ENCODE data around the gene M6PR.
A peak's percentile ranks its signal among the peaks of the same experiment; 100 is the strongest.

Gene M6PR

DNA sequence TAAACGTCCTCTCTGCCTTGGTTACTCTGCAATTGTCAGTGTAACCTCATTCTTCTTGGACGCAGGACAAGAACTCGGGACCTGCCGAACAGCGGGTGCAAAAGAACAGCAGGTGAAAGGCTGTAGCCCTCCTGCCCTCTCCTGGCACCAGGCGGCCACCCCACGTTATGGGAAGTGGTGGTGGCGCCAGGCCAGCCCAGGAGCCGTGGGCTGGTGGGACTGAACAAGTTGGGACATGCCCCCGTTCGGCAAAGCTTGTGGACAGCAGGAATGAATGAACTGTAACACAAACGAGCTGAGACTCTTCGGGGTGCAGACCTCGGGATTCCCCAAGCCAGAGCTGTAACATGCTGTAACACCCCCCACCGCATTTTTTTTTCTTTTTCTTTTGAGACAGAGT is 6.6 kb upstream of the M6PR start:
- H3K27ac ChIP-seq = no peak overlapping the region
- H3K4me3 ChIP-seq (ENCODE audit: low read depth, low read length) = no peak overlapping the region
- H3K36me3 ChIP-seq = no peaks in the 10 kb centered on the region; the same call in 1 of the 2 replicates
- TF ChIP-seq, protein P1, sequence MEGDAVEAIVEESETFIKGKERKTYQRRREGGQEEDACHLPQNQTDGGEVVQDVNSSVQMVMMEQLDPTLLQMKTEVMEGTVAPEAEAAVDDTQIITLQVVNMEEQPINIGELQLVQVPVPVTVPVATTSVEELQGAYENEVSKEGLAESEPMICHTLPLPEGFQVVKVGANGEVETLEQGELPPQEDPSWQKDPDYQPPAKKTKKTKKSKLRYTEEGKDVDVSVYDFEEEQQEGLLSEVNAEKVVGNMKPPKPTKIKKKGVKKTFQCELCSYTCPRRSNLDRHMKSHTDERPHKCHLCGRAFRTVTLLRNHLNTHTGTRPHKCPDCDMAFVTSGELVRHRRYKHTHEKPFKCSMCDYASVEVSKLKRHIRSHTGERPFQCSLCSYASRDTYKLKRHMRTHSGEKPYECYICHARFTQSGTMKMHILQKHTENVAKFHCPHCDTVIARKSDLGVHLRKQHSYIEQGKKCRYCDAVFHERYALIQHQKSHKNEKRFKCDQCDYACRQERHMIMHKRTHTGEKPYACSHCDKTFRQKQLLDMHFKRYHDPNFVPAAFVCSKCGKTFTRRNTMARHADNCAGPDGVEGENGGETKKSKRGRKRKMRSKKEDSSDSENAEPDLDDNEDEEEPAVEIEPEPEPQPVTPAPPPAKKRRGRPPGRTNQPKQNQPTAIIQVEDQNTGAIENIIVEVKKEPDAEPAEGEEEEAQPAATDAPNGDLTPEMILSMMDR (IDR thresholded peaks at IDR 0.05; ENCODE audit: low read depth, low read length) = no peak
- DNase-seq = no peak
- no peaks in the 10 kb centered on the region for H3K27me3 ChIP-seq (ENCODE audit: insufficient read depth, low read depth, severe bottlenecking)
- H3K9me3 ChIP-seq (ENCODE audit: severe bottlenecking) = no peaks in the 10 kb centered on the region

DNA sequence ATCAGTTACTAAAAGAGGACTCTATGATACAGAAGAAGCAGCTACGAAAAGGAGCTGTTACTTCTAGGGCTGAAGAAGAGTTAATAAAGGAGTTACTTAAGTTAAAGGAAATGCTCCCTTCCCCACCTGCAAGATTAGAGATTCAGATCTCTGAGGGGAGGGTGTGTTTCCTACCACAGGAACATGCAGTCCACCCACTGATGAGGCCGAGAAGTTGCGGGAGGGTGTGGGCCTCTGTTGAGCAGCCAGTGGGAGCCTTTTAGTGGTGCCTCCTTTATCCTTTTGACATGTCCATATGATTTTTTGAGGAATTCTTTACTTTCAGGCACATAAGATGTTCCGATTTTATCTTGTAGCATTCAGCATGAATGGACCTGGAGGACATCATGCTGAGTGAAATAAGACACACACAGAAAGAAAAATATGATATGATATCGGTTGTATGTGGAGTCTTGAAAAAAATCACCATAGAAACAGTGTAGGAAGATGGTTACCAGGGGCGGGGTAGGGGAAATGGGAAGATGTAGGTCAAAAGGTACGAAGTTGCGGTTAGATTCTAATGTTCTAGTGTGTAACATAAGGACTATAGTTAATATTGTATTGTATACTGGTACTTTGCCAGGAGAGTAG is 4.4 kb upstream of the M6PR start:
- DNase-seq = no peak
- no peaks in the 10 kb centered on the region for H3K27me3 ChIP-seq (ENCODE audit: insufficient read depth, low read depth, severe bottlenecking)
- H3K4me3 ChIP-seq (ENCODE audit: low read depth, low read length) = no peak overlapping the region
- no peaks in the 10 kb centered on the region for H3K9me3 ChIP-seq (ENCODE audit: severe bottlenecking)
- no peaks in the 10 kb centered on the region; the same call in none of the 2 replicates for H3K36me3 ChIP-seq
- no peak overlapping the region for H3K27ac ChIP-seq
- TF ChIP-seq, protein P1 (IDR thresholded peaks at IDR 0.05; ENCODE audit: low read depth, low read length) = no peak

DNA sequence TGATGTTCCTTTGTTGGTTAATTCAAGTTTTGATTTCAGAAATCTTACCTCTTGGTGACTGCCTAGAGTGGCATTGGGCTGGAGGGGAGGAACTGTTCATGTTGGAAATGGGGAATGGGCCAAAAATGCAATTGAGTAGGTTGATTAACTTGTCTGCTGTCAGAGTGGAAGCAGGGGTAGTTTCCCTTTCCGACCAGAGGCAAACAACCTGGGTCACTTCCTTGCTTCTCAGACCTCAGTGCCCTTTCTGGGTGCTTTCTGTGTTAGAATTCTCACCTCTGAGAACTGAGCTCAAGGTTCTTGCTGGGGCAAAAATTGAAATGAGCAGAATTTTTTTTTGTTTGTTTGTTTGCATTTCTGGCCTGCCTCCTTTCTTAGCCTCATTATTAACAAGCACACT is 2.3 kb upstream of the M6PR start:
- H3K4me3 ChIP-seq (ENCODE audit: low read depth, low read length) = no peak overlapping the region
- peaks cover 6% of the 10 kb centered on the region for H3K36me3 ChIP-seq
- H3K27ac ChIP-seq = no peak overlapping the region
- TF ChIP-seq, protein P1 (IDR thresholded peaks at IDR 0.05; ENCODE audit: low read depth, low read length) = no peak
- DNase-seq = no peak
- no peaks in the 10 kb centered on the region for H3K27me3 ChIP-seq (ENCODE audit: insufficient read depth, low read depth, severe bottlenecking)
- H3K9me3 ChIP-seq (ENCODE audit: severe bottlenecking) = no peaks in the 10 kb centered on the region

DNA sequence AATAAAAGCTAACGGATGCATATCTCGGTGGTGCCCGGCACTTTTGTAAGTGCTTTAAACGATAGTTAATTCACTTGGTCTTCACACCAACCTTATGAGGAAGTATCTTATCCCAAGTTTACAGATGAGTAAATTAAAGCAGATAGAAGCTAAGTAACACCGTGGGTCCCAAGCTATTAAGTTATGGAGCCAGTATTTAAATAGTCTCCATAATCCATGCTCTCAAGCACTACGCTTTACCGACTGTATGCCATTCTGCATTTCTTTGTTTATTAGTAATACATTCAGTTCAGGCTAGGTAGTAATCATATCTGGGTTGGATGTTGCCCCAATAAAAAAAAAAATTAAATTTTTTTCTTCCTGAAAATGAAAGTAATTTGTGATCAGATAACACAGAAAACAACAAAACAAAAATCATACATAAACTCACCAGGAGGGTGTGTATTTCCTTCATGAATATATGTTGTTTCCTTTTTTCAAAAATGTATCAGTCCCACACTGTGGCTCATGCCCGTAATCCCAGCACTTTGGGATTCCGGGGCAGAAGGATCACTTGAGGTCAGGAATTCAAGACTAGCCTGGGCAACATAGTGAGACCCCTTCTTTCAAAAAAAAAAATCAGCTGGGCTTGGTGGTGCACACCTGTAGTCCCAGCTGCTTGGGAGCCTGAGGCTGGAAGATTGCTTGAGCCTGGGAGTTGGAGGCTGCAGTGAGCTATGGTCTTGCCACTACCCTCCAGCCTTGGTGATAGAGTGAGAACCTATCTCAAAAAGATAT is 1.4 kb upstream of the M6PR start:
- peaks cover 12% of the 10 kb centered on the region for H3K36me3 ChIP-seq
- no peaks in the 10 kb centered on the region for H3K9me3 ChIP-seq (ENCODE audit: severe bottlenecking)
- H3K27me3 ChIP-seq (ENCODE audit: insufficient read depth, low read depth, severe bottlenecking) = no peaks in the 10 kb centered on the region
- no peak for DNase-seq
- no peak overlapping the region for H3K27ac ChIP-seq
- H3K4me3 ChIP-seq (ENCODE audit: low read depth, low read length) = peak overlapping the region; percentile 59
- TF ChIP-seq, protein P1 (IDR thresholded peaks at IDR 0.05; ENCODE audit: low read depth, low read length) = no peak

DNA sequence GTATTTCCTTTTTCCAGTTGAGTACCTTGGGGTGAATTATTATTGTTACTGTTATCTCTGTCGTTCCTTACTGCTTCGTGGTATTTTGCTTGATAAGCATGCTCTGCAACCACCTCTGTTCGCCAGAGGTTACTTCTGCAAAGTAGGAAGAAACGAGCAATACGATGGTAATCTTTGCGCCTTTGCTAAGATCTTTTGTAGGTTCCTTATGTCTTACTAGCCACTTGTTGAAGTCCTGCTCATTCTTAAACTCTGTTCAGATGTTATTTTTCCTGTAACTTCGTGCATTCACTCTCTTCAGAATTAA is 729 bp upstream of the M6PR start:
- TF ChIP-seq, protein P1 (IDR thresholded peaks at IDR 0.05; ENCODE audit: low read depth, low read length) = no peak
- H3K27ac ChIP-seq = peak overlapping the region; percentile 99
- no peaks in the 10 kb centered on the region for H3K27me3 ChIP-seq (ENCODE audit: insufficient read depth, low read depth, severe bottlenecking)
- peak overlapping the region; percentile 59 for H3K4me3 ChIP-seq (ENCODE audit: low read depth, low read length)
- DNase-seq = no peak
- H3K36me3 ChIP-seq = peaks cover 19% of the 10 kb centered on the region
- H3K9me3 ChIP-seq (ENCODE audit: severe bottlenecking) = no peaks in the 10 kb centered on the region

Data from WERI-Rb-1 (cell line).